Neural crest cell (in vitro differentiated cells): Measurements from ENCODE around the gene BRI3BP. TPM values are rescaled to one million over a fixed set of nuclear protein-coding genes. Genes with fewer than 3 reads are reported as not detected.

ENCODE experiments used
- DNase-seq: peaks from one replicate; pipeline ENCODE4 v3.0.0; 2021; ENCODE audit warnings: low read depth, mixed read lengths, low spot score
- H3K27ac Mint-ChIP-seq: one replicate; pipeline ENCODE4 v1.8.0; 2021; ENCODE audit warnings: mild to moderate bottlenecking, mixed read lengths; ENCODE audit not compliant: unreplicated experiment
- H3K27me3 Mint-ChIP-seq: 2 replicates; pipeline ENCODE4 v1.8.0; 2021; ENCODE audit warnings: low read depth, mild to moderate bottlenecking, mixed read lengths
- H3K36me3 Mint-ChIP-seq: 2 replicates; pipeline ENCODE4 v1.8.0; 2021; ENCODE audit warnings: low read depth, mild to moderate bottlenecking, mixed read lengths
- H3K4me1 Mint-ChIP-seq: 2 replicates; pipeline ENCODE4 v1.8.0; 2021; ENCODE audit warnings: mixed read lengths
- H3K4me3 Mint-ChIP-seq: one replicate; pipeline ENCODE4 v1.8.0; 2021; ENCODE audit warnings: mild to moderate bottlenecking, mixed read lengths
- H3K9me3 Mint-ChIP-seq: 2 replicates; pipeline ENCODE4 v1.8.0; 2021; ENCODE audit warnings: mixed read lengths
- total RNA-seq: library from RNA; stranded (reverse); gene quantifications from 2 replicates; pipeline ENCODE4 v1.2.1, GENCODE V29; 2021
- TF ChIP-seq, protein P1 (sequence below): fragments of 200-600 bp; sonication (generic); conservative IDR thresholded peaks from 2 replicates; pipeline ENCODE4 v1.5.0; 2021; ENCODE audit warnings: antibody characterized with exemption, mild to moderate bottlenecking

BRI3BP gene
- total RNA-seq, 1 donor from 2014 or later = 19.0 TPM

DNA sequence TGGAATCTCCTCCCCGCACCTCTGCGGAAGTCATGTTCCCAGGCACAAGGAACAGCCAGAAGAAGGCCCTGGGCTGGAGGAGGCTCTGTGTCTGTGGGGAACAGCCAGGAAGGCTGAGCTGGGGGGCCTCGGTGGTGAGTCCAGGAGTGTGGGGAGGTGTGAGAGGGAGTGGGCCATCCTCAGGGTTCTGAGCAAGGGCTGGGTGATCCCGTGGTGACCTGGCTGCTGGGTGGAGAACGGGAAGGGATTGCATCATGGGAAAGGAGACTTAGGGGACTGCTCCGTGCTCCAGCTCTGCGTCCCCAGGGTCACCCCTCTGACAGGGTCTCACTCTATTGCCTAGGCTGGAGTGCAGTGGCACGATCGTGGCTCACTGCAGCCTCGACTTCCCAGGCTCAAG, 85.6 kb downstream of the BRI3BP start:
- no peak overlapping the region for H3K4me3 Mint-ChIP-seq
- TF ChIP-seq, protein P1, sequence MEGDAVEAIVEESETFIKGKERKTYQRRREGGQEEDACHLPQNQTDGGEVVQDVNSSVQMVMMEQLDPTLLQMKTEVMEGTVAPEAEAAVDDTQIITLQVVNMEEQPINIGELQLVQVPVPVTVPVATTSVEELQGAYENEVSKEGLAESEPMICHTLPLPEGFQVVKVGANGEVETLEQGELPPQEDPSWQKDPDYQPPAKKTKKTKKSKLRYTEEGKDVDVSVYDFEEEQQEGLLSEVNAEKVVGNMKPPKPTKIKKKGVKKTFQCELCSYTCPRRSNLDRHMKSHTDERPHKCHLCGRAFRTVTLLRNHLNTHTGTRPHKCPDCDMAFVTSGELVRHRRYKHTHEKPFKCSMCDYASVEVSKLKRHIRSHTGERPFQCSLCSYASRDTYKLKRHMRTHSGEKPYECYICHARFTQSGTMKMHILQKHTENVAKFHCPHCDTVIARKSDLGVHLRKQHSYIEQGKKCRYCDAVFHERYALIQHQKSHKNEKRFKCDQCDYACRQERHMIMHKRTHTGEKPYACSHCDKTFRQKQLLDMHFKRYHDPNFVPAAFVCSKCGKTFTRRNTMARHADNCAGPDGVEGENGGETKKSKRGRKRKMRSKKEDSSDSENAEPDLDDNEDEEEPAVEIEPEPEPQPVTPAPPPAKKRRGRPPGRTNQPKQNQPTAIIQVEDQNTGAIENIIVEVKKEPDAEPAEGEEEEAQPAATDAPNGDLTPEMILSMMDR = no peak
- H3K4me1 Mint-ChIP-seq = peaks cover 3% of the 10 kb centered on the region
- DNase-seq = no peak
- H3K27ac Mint-ChIP-seq = no peak overlapping the region
- no peaks in the 10 kb centered on the region for H3K27me3 Mint-ChIP-seq
- no peaks in the 10 kb centered on the region for H3K9me3 Mint-ChIP-seq
- peaks cover 24% of the 10 kb centered on the region for H3K36me3 Mint-ChIP-seq

DNA sequence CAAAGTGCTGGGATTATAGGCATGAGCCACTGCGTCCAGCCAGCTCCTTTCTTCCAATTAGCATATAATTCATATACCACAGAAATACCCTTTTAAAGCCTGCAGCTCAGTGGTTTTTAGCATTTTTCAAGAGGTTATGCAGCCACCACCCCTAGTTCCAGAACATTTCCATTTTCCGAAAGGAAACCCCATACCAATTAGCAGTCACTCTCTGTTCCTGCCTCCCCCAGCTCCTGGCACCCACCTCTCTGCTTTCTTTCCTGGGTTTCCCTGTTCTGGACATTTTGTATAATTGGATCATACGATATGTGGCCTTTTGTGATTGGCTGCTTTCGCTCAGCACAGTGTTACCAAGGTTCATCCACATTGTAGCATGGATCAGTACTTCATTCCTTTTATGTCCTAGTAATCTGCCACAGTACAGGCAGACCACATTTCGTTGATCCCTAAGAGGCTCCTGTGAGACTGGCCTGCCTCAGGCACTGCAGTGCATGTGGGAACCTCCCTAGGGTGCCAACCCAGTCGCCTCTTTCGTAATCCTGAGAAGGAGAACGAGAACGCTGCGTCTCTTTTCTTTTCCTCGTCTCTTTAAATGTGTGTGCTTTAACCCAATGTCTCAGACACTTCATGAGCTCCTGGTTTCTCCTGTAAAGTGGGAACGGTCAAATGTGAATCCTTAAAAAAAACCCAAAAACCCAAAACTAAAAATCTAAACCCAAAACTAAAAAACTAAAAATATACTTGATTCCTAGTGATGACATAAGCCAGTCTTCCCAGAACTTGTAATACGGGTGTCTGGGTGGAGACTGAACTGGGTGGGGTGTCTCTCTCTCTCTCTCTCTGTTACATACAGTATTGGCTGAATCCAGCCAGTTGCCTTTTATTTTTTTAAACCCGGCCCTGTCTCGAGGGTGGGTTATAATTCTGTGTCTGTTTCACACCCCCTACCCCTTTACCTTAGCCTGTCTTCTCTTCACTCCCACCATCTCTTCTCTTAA, 86.5 kb downstream of the BRI3BP start:
- TF ChIP-seq, protein P1 = no peak
- Mint-ChIP-seq H3K4me3 (no peak overlapping the region), H3K4me1 (peaks cover 3% of the 10 kb centered on the region), H3K27me3 (no peaks in the 10 kb centered on the region), H3K27ac (no peak overlapping the region), H3K9me3 (no peaks in the 10 kb centered on the region), H3K36me3 (peaks cover 24% of the 10 kb centered on the region)
- no peak for DNase-seq

Other genes starting within 250 kb of the BRI3BP start
- gene SCARB1, start 129.8 kb upstream of the BRI3BP start, total RNA-seq = 50.9 and 54.8 TPM in 2 replicates
- gene UBC, start 79.0 kb upstream of the BRI3BP start, total RNA-seq = 673 and 687 TPM in 2 replicates
- 24.9 and 25.5 TPM in 2 replicates for gene DHX37, start 4.5 kb upstream of the BRI3BP start, total RNA-seq
- gene AACS, start 71.8 kb downstream of the BRI3BP start, total RNA-seq = 31.9 and 32.2 TPM in 2 replicates
- 9.6 and 13.1 TPM in 2 replicates for gene TMEM132B, start 192.7 kb downstream of the BRI3BP start, total RNA-seq